ENCODE results near the gene SLC10A7.

DNA sequence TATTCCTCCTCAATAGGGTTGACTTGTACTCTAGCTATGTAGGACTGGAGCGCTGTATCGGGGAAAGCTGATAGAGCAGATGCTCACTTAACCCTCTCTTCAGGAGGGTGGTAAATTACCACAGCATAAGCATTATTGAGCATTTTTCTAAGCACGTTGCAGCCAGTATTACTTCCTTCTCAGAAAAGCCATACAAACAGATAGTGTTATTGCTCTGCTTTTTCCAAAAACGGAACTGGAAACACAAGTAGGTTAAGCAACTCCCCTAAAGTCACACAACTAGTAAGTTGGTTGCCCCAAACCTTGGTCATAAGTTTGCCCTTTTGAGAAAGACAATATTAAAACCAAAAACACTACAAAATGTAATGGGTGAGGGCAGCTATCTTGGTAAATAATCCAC is 233.5 kb downstream of the SLC10A7 start:
- no peak for TF ChIP-seq CTCF (IDR thresholded peaks at IDR 0.05)
- TF ChIP-seq POLR2AphosphoS5 (IDR thresholded peaks at IDR 0.05): no peak
- TF ChIP-seq POLR2A (IDR thresholded peaks at IDR 0.05): no peak
